Naive thymus-derived CD4-positive, alpha-beta T cell (primary cell): ENCODE data around the gene PXDC1. TPM values are rescaled to one million over a fixed set of nuclear protein-coding genes. Genes with fewer than 3 reads are reported as not detected.
A peak's percentile ranks its signal among the peaks of the same experiment; 100 is the strongest.

Source experiments
- ATAC-seq: fragments of 150-1000 bp; cut with Tn5 transposase; 2 replicates; pipeline ENCODE4 v1.10.0; 2021; ENCODE audit warnings: mild to moderate bottlenecking, moderate library complexity
- CTCF ChIA-PET: fragments of 350-600 bp; sonication (Branson Sonifier 250); formaldehyde crosslinking; loops from one replicate; lab custom pipeline; 2021; ENCODE audit warnings: antibody characterized with exemption; lab: Charles Lee
- POLR2A ChIA-PET: fragments of 350-600 bp; sonication (Branson Sonifier 250); formaldehyde crosslinking; loops from one replicate; lab custom pipeline; 2021; ENCODE audit warnings: antibody characterized with exemption, inconsistent platforms; lab: Charles Lee
- DNase-seq, 9 donors: peaks; one replicate each; pipeline versions ENCODE4 v3.0.0 to v3.0.0-alpha.2; 2020 to 2022; ENCODE audit warnings: mixed read lengths in 1 of 9
- H3K27ac ChIP-seq: one replicate; pipeline ENCODE4 v1.7.0; 2013; ENCODE audit warnings: mild to moderate bottlenecking, low read depth, low read length, moderate library complexity
- H3K27me3 ChIP-seq, 2 donors: one replicate each; pipeline ENCODE4 v1.7.0; 2013; ENCODE audit warnings: low read length in 2 of 2, mild to moderate bottlenecking in 2 of 2, moderate library complexity in 2 of 2; ENCODE audit not compliant: control insufficient read depth in 2 of 2, insufficient read depth in 2 of 2
- H3K36me3 ChIP-seq, 3 experiments: 1 replicate in 2 of 3; 2 replicates in 1 of 3; pipeline ENCODE4 v1.7.0; 2013; ENCODE audit warnings: low read length in 3 of 3, mild to moderate bottlenecking in 3 of 3, moderate library complexity in 1 of 3; ENCODE audit not compliant: insufficient read depth in 3 of 3, control insufficient read depth in 2 of 3
- H3K4me1 ChIP-seq, 2 donors: one replicate each; pipeline ENCODE4 v1.7.0; 2013; ENCODE audit warnings: low read length in 2 of 2, mild to moderate bottlenecking in 2 of 2, moderate library complexity in 1 of 2; ENCODE audit not compliant: control insufficient read depth in 2 of 2, insufficient read depth in 2 of 2
- H3K4me3 ChIP-seq: 2 replicates; pipeline ENCODE4 v1.7.0; 2013; ENCODE audit warnings: mild to moderate bottlenecking, low read length
- H3K9me3 ChIP-seq, 3 experiments: 1 replicate in 2 of 3; 2 replicates in 1 of 3; pipeline ENCODE4 v1.7.0; 2013; ENCODE audit warnings: low read length in 3 of 3; ENCODE audit not compliant: control insufficient read depth in 2 of 3
- H3K27ac Mint-ChIP-seq, 9 donors: one replicate each; pipeline ENCODE4 v1.8.0; 2020 to 2022; ENCODE audit warnings: mixed read lengths in 9 of 9, mild to moderate bottlenecking in 8 of 9, moderate library complexity in 5 of 9, inconsistent platforms in 2 of 9
- H3K27me3 Mint-ChIP-seq, 5 donors: one replicate each; pipeline ENCODE4 v1.8.0; 2021 to 2022; ENCODE audit warnings: mixed read lengths in 5 of 5, mild to moderate bottlenecking in 1 of 5
- H3K36me3 Mint-ChIP-seq, 5 donors: one replicate each; pipeline ENCODE4 v1.8.0; 2020 to 2022; ENCODE audit warnings: mixed read lengths in 5 of 5, mild to moderate bottlenecking in 3 of 5, inconsistent platforms in 1 of 5
- H3K4me1 Mint-ChIP-seq, 7 donors: one replicate each; pipeline ENCODE4 v1.8.0; 2020 to 2022; ENCODE audit warnings: mixed read lengths in 7 of 7, mild to moderate bottlenecking in 3 of 7, inconsistent platforms in 1 of 7
- H3K4me3 Mint-ChIP-seq, 10 donors: one replicate each; pipeline ENCODE4 v1.8.0; 2020 to 2022; ENCODE audit warnings: mild to moderate bottlenecking in 10 of 10, mixed read lengths in 10 of 10, moderate library complexity in 6 of 10, inconsistent platforms in 2 of 10
- H3K9me3 Mint-ChIP-seq, 11 donors: one replicate each; pipeline ENCODE4 v1.8.0; 2020 to 2022; ENCODE audit warnings: mixed read lengths in 11 of 11, mild to moderate bottlenecking in 4 of 11, inconsistent platforms in 1 of 11, moderate library complexity in 1 of 11
- intact Hi-C, 2 donors: fragments of 100-400 bp; cut with micrococcal nuclease; formaldehyde crosslinking; loops; one replicate each; pipeline ENCODE4 v1.15.1; 2023
- polyA plus RNA-seq, 2 donors: library from polyadenylated mRNA; unstranded; fragments of 300-500 nt; fragmentation: Illumina TruSeq; gene quantifications; one replicate each; pipeline ENCODE4 v1.2.3, GENCODE V29; 2021
- total RNA-seq, 6 experiments: library from RNA in 5 of 6; stranded (reverse) in 5 of 6; gene quantifications; 1 replicate in 5 of 6; 2 replicates in 1 of 6; pipeline ENCODE4 v1.2.3 and lab custom pipeline; 2021 to 2026

The PXDC1 gene
- total and polyA plus RNA-seq, 7 experiments from 2014 or later, result 0.29 to 0.68 (median 0.39) TPM; not detected in 2

DNA sequence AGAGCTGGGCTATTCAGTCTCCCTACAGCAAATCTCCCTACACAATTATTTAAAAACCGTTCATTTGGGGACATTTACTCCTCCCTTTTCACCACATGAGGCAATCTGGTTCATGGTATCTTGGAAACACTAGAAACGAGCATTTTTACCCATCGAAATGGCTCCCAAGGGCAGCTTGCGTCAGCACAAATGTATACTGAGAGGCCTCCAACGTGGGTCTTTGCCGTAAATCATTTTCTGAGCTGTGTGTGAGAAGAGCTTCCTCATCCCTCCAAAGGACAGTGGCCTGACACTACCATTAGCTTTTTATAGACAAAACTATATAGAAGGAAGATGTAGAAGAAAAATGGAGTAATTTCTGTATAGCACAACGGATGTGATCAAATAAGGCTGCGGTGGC, 30.0 kb upstream of the PXDC1 start:
- H3K36me3 ChIP-seq, result no peaks in the 10 kb centered on the region

DNA sequence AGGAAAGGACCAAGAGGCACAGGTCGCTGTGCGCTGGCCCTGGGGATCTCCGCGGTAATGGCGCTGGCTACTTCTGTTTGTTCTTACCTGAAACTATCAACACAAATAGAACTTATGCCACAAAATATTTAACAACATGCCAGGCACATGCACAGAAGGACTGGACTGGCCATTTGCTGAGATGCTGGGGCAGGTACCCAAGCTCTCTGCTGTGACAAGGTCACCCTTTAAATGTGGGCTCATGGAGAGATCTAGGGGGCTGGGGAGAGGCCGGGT, 28.0 kb upstream of the PXDC1 start:
- Histone ChIP-seq H3K27ac (no peak overlapping the region), H3K9me3 (no peaks in the 10 kb centered on the region), H3K27me3 (no peaks in the 10 kb centered on the region), H3K4me1 (no peaks in the 10 kb centered on the region), H3K4me3 (no peak overlapping the region), H3K36me3 (no peaks in the 10 kb centered on the region)
- Mint-ChIP-seq H3K9me3 (no peaks in the 10 kb centered on the region), H3K27me3 (peaks cover 0 to 12% (median 0%) of the 10 kb centered on the region in 5 donors), H3K36me3 (no peaks in the 10 kb centered on the region), H3K4me1 (no peaks in the 10 kb centered on the region), H3K4me3 (no peak overlapping the region), H3K27ac (no peak overlapping the region)
- CTCF ChIA-PET, result no interaction called here
- no peak for ATAC-seq
- intact Hi-C loops, result no loop called here
- POLR2A ChIA-PET, result no interaction called here
- DNase-seq, result no peak

More for the DNA sequence above, 30.0 kb upstream of the PXDC1 start:
- Mint-ChIP-seq H3K36me3 (no peaks in the 10 kb centered on the region), H3K4me1 (no peaks in the 10 kb centered on the region), H3K27me3 (peaks cover 0 to 12% (median 0%) of the 10 kb centered on the region in 5 donors), H3K9me3 (no peaks in the 10 kb centered on the region), H3K27ac (no peak overlapping the region), H3K4me3 (no peak overlapping the region)
- ChIA-PET CTCF (no interaction called here), POLR2A (no interaction called here)
- Histone ChIP-seq H3K4me1 (no peaks in the 10 kb centered on the region), H3K27ac (no peak overlapping the region), H3K4me3 (no peak overlapping the region), H3K27me3 (no peaks in the 10 kb centered on the region), H3K9me3 (no peaks in the 10 kb centered on the region)
- ATAC-seq (no peak), DNase-seq (no peak)
- intact Hi-C loops, result no loop called here

DNA sequence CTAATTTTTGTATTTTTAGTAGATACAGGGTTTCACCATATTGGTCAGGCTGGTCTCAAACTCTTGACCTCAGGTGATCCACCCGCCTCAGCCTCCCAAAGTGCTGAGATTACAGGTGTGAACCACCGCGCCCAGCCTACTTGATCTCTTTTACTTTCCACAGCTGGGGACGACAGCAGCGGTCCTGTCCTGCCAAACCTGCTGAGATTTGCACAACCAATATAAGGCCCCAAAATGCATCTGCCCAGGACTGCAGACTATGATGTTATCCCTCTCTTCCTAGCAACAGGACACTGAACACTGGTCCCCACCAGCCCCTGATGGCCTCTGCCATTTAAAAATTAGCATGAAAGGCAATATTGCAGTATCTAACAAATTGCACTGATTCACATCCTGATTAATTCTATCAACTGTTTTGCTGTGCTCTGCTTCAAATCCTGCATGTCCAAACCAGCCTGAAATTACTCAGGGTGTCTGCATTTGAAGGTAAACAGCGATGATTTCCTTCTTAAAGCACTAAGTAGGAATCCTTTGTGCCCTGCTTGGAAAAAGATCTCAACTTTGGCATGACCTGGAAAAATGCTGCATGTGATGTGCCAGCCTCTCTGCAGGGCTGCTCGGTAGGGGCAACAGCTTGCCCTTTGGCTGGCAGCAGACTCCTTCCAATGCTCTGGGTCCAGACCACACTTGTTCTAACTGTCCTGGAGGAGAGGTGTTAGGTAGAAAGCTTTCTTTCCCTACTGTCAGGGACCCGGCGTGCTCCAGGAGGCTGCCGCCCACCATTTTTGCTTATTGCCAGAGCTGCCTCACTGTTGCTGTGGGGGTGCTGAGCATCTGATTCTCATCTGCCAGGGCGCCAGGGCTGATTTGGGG, 27.4 kb upstream of the PXDC1 start:
- POLR2A ChIA-PET, result no interaction called here
- Histone ChIP-seq H3K27ac (no peak overlapping the region), H3K27me3 (no peaks in the 10 kb centered on the region), H3K9me3 (no peaks in the 10 kb centered on the region), H3K4me1 (no peaks in the 10 kb centered on the region), H3K4me3 (no peak overlapping the region), H3K36me3 (no peaks in the 10 kb centered on the region)
- ATAC-seq, result no peak
- Mint-ChIP-seq H3K27me3 (peaks cover 0 to 12% (median 0%) of the 10 kb centered on the region in 5 donors), H3K4me1 (no peaks in the 10 kb centered on the region), H3K9me3 (no peaks in the 10 kb centered on the region), H3K4me3 (no peak overlapping the region), H3K27ac (no peak overlapping the region), H3K36me3 (no peaks in the 10 kb centered on the region)
- CTCF ChIA-PET, result no interaction called here
- intact Hi-C loops, result no loop called here
- no peak for DNase-seq

GRCh38 chr6:3777730-3778461, 26.4 kb upstream of the PXDC1 start:
- Histone ChIP-seq H3K4me1 (no peaks in the 10 kb centered on the region), H3K9me3 (no peaks in the 10 kb centered on the region), H3K4me3 (no peak overlapping the region), H3K27ac (no peak overlapping the region), H3K27me3 (no peaks in the 10 kb centered on the region), H3K36me3 (no peaks in the 10 kb centered on the region)
- Mint-ChIP-seq H3K9me3 (no peaks in the 10 kb centered on the region), H3K4me1 (no peaks in the 10 kb centered on the region), H3K27ac (no peak overlapping the region), H3K27me3 (peaks cover 0 to 7% (median 4%) of the 10 kb centered on the region in 5 donors), H3K36me3 (no peaks in the 10 kb centered on the region), H3K4me3 (no peak overlapping the region)
- ChIA-PET POLR2A (no interaction called here), CTCF (no interaction called here)
- intact Hi-C loops, result no loop called here
- no peak for ATAC-seq
- DNase-seq, result no peak

- Histone ChIP-seq H3K36me3 (no peaks in the 10 kb centered on the region), H3K27me3 (no peaks in the 10 kb centered on the region), H3K4me1 (no peaks in the 10 kb centered on the region), H3K4me3 (no peak overlapping the region), H3K9me3 (no peaks in the 10 kb centered on the region), H3K27ac (no peak overlapping the region)
- Mint-ChIP-seq H3K27ac (peak overlapping the region in 2 of 9 donors; percentile 29 to 52), H3K27me3 (peaks cover 0 to 6% (median 4%) of the 10 kb centered on the region in 5 donors), H3K36me3 (no peaks in the 10 kb centered on the region), H3K9me3 (no peaks in the 10 kb centered on the region), H3K4me1 (no peaks in the 10 kb centered on the region), H3K4me3 (no peak overlapping the region)
- ATAC-seq (no peak), DNase-seq (no peak)
- CTCF ChIA-PET, result no interaction called here
- POLR2A ChIA-PET, result no interaction called here
- intact Hi-C loops, result no loop called here
These were observed 25.5 kb upstream of the PXDC1 start for GRCh38 chr6:3776881-3777507.

DNA sequence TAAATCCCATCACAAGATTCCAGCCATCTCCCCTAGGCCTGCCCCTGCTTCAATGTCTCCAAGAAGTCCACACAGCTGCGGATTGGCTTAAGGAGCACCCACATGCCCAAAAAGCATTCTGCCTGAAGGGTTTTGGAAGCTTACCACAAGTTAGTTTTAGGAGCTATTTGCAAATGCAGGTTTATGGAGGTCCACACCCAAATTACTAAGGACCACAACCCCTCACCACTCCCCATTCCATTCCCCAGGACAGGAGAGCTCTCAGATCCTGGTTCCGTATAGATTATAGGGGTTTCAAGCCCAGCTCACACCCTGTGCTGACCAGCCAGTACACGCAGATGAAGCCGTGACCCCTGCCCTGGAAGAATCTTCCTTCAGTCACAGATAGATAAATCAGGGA, 24.3 kb upstream of the PXDC1 start:
- H3K36me3 Mint-ChIP-seq, result no peaks in the 10 kb centered on the region
- H3K4me1 ChIP-seq, result no peaks in the 10 kb centered on the region
- no peaks in the 10 kb centered on the region for H3K9me3 Mint-ChIP-seq
- DNase-seq (no peak), ATAC-seq (no peak)
- intact Hi-C loops, result no loop called here
- H3K4me1 Mint-ChIP-seq, result no peaks in the 10 kb centered on the region
- peaks cover 2 to 10% (median 4%) of the 10 kb centered on the region in 5 donors for H3K27me3 Mint-ChIP-seq
- H3K27ac Mint-ChIP-seq, result no peak overlapping the region
- no peak overlapping the region for H3K27ac ChIP-seq
- H3K4me3 Mint-ChIP-seq, result no peak overlapping the region
- H3K27me3 ChIP-seq, result no peaks in the 10 kb centered on the region
- H3K9me3 ChIP-seq, result no peaks in the 10 kb centered on the region
- H3K4me3 ChIP-seq, result no peak overlapping the region
- no peaks in the 10 kb centered on the region for H3K36me3 ChIP-seq
- CTCF ChIA-PET, result no interaction called here
- POLR2A ChIA-PET, result no interaction called here
